ENCODE results near the gene ABCA4.
"Not testable (repeated sequence)": the region's sequence is repeated elsewhere in the genome, so short reads cannot be mapped to it uniquely, and the experiment has no call there.

The ABCA4 gene

DNA sequence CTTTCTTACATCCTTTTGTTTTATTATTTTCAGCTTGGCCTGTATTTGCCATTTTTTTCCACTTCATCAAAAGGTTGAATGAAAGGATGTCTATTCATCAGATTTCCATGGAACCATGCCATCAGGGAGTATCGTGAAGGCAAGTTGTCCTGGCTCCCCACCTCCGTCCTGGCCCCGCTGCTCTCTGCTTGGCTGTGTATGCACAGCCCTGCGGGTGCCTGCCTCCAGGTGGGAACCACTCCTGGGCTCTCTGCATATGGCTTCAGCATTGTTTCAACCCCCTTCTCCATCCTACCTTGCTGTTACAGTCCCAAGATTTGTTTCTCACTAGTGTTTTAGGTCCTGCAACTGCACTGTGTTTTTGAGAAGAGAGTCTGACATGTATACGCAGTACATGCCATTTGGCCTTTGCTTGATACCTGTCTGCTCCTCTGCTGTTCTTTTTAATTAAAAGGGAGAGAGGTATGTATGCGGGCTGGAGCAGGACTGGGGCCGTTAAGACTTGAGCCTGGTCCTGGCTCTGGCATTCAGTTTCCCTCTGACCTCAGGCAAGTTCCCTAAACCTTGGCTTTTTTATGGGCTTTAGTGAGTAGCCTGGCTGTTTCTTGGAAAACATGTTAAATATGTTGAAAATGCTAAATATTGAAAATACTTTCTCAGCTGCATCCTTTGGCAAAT lies 141.8 kb downstream of the ABCA4 start:
- DNase-seq (ENCODE audit: low read depth, low spot score), result no peak

DNA sequence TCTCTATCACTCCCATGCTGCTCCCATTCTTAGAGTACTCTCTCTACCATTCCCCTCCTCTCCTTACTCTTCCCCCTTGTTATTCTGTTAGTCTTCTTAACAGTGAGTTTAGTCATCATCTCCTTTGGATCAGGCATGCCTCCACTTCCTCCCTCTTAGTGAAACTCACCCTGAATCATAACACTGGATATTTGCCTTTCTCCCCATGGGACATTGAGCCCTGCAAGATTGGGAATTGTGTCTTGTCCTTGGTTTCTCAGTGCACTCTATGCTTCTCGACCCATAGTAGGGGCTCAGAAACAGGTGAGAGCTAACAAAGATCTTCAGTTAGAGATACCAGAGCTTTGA lies 143.4 kb downstream of the ABCA4 start:
- no peak for DNase-seq (ENCODE audit: low read depth, low spot score)

DNA sequence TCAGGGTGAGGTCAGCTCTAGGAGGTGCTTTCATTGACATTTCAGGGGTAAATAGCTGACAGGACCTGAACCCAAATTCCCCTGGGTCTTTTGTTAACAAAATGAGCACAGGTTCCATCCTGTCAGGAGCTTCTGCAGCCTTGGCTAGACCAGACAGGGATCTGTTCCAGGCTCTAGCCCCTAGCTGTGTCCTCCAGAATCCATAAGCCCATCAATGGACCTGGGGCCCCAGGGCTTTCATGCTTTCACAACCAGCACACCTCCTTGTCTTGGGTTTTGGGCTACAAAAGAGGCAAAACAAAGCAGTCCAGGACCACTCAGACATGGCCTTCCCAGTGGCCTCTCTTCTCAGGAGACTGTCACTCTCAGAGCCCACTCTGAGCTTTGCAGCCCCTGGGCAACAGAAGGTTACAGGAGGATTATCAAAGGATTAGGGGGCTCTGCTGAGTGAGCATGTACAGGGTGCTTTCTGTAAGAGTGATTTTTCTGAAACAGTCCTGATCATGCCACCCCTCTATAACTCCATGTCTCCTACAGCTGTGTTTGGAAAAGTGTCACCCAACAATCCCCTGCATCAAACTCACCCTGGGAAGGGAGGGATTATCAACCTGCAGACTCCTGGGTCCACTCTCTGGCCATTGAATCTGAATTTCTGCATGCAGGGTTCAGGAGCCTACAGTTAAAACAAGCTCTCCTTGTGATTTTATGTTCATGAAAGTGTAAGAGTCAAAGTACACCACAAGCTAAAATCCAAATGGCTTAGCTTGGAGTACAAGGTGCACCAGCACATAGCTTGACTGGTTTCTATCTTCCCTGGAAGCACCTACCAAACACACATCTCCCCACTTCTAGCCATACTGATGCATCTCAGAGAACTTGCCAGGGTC lies 144.0 kb downstream of the ABCA4 start:
- no peak for DNase-seq (ENCODE audit: low read depth, low spot score)

DNA sequence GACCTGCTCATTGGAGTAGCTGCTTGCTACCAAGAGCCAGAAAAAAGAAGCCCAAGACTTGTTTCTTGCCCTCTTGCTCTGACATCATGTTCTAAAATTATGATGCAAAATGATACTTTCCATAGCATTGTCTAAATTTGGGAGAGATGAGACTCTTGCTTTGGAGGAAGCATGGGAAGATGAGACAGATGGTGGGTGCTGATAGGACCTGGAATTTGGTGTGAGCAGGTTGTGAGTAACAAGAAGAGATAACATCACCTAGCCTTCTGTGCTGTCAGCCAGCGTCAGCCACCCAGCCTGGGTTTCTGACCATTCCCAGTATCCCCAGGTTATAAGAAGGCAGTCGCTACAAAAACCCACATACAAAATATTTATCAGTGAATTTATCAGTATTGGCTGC lies 144.7 kb downstream of the ABCA4 start:
- no peak for DNase-seq (ENCODE audit: low read depth, low spot score)

DNA sequence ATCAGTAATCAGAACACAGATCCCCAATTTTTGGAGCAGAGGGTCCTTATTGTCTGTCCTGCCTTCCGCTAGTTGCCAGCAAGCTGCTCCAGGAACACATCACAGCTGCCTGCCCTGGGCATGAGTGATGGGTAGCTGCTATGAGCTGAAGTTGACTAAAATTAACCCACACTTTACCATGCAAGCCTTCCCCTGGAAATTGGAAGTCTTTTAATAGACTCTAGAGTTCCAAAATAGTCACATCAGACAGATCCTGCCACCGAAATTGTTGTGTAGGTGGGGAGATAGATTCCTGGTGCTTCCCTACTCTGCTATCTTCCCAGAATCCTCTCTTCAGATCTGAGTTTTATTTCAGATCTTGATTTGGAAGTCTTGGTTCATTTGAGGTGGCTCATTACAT lies 148.6 kb downstream of the ABCA4 start:
- no peak for DNase-seq (ENCODE audit: low read depth, low spot score)

DNA sequence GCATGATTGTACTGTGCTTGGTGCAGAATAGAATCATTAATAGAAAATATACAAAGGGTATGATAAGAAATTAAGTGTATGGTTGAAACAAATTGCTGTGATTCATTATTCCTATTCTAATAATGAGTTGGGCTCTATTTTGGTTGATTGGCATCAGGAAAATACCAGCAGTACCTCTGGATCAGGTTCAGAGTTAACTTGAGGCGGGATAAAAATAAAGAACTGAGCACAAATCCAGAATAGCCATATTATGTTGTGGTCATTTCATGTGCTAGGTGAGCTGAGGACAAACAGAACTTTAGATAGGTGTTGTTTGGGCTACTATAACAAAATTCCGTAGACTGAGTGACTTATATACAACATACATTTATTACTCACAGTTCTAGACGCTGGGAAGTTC lies 151.1 kb downstream of the ABCA4 start:
- no peak for DNase-seq (ENCODE audit: low read depth, low spot score)

DNA sequence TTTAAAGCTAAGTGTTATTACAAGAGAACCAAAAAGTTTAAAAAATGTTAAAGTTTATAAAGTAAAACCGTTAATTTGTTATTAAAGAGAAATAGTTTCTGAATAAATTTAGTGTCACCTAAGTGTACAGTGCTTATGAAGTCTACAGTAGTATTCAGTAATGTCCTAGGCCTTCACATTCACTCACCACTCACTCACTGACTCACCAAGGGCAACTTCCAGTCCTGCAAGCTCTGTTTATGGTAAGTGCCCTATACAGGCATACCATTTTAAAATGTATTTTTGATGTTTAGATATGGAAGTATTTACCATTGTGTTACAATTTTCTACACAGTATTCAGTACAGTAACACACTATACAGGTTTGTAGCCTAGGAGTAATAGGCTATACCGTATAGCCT lies 151.6 kb downstream of the ABCA4 start:
- DNase-seq (ENCODE audit: low read depth, low spot score), result no peak

DNA sequence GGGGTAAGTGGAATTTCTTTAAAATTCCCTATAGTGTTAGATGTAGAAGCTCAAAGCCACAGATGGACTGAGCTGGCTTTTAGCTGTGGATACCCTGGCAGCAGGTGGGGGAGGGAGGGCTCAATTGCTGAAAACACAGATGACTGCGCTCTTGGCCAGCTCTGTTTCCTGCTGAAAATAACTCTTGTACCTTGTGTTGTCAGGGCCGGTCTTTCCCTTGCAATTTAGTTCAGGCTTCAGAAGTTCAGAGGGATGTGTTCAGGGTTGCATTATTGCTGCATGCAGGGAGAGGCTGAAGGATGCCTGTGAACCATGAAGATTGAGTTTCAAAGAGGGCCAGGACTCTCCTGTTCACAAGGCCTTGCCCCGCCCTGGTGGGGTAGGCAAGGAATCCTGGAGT lies 153.6 kb downstream of the ABCA4 start:
- DNase-seq (ENCODE audit: low read depth, low spot score), result no peak

DNA sequence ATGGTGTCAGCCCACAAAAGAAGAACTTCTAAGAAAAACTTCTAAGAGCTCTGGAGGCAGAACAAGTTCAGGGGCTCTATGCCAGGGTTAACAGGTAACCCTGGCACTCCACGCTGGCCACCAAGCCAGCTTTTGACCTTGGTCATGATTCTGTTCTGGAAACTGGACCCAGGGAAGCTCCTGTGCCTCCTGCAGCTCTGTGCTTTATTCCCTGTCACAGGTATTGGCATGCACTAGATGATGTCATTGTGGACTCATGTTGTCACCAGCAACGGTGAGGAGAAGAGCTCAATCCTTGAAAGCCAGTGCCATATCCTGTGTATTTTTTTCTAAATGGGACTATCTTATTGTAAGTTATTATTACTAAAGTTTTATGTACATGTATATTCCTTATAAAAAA lies 155.1 kb downstream of the ABCA4 start:
- no peak for DNase-seq (ENCODE audit: low read depth, low spot score)

DNA sequence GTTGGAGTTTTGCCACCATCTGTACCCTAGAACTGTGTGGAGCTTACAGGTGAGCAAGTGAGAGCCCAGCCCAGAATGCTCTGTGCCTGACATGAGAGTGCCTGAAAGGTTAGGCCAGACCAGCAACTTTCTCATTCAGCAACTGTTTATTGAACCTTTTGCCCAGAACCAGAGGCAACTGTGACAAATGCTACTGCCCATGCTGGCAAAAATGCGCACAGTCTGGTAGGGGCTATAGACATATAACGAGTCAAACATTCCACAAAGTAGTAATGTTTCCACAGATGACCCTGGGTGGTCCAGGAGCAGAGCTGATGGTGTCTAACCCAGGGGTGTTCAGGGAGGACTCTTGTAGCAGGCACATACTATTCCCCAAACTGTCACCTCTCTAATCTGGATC lies 155.7 kb downstream of the ABCA4 start:
- DNase-seq (ENCODE audit: low read depth, low spot score), result no peak

DNA sequence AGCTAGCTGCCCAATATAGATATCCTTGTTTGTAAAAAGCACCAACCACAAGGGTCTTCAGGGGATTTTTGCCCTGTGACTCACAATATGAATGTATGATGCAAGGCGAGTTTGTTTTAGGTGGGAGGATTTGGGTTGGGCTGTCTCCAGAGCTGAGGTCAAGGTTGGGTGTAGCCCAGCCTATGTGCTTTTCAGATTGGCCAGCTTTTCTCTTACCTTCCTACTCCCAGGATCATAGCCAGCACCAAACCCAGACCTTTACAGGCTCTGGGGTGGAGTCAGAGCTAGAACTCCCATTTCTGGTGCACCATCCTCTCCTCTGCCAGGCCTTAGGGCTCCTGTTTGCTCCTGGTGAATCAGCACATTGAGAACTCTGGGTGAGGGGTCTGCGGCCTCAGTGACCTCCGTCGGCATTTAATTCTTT lies 156.2 kb downstream of the ABCA4 start:
- no peak for DNase-seq (ENCODE audit: low read depth, low spot score)

DNA sequence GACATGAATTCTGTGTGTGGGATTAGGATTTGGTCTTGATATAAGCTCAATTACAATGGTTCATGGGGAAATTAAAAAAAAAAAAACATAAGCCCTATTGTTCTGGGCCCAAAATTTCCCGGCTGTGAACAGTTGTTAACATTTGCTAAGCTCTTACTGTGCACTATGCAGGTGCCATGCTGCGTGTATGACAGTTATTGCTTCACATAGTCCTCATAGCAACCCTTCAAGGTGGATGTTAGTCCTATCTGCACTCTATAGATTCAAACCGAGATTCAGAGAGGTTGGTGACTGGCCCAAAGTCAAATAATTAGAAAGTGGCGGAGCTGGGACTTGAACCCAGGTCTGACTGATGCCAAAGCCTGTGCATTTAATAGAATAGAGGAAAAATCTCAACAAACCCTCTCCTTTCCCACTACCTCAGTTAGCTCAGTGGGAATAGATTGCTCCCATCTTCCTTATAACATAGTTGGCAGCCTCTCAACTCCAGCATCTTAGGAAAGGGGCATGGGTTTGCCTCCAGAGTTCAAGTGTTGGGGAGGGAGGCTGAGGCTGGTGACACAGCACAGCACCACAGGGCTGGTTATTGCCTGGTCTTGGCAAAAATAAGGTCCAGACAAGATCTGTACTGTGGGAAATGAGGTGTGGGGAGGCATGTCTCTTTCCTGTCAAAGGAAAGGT lies 156.7 kb downstream of the ABCA4 start:
- no peak for DNase-seq (ENCODE audit: low read depth, low spot score)

DNA sequence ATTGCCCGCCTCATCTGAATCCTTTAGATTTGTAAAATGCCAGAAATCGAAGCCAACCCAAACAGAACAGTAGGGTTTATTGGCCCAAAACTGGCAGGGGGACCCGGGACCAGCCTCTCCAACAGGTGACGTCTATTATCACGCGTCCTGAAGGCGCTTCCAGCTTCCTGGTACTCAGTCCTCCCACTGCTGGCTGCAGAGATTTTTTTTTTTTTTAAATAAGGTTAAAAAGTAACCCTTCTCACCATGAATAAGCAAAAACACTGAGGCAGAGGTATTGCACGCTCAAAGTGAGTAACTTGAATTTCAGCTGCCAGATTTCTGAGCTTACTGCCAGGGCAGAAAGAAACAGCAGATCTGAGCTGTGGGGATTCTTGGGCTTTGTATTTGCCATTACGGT lies 157.4 kb downstream of the ABCA4 start:
- no peak for DNase-seq (ENCODE audit: low read depth, low spot score)

DNA sequence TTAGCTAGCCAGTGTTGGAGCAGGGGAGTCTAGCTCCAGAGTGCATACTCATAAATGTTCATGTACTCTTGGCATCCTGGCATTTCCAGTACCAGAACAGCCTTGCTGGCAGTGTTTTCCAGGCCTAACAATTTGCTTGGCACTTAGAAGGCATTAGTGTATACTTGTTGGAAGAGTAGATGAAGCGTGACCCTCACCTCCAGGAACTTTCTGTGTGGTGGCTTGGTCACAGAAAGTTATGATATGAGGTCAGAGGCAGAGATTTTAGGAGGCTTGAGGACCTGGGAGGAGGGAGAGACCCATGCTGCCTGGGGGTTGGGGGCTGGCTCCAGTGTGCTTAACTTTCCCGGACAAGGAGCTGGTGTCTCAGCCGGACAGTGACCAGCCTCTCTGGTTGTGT lies 159.0 kb downstream of the ABCA4 start:
- DNase-seq (ENCODE audit: low read depth, low spot score), result no peak

DNA sequence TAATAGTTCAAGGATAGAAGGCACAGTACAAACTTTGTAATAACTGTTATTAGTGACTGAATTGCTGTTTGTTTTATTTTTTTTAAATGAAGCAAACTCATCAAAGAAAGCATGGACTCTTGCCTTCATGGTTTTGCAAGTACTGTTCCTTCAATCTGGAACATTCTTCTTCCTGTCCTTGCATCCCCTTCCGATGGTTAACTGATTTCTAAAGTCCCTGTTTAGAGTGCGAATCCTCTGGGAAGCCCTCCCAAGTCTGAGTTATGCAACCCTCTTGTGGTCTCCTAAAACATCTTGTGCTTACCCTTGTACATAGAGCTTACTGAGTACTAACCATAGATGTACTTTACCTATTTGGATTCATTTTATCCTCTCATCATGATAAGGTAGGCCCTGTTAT lies 159.5 kb downstream of the ABCA4 start:
- no peak for DNase-seq (ENCODE audit: low read depth, low spot score)

DNA sequence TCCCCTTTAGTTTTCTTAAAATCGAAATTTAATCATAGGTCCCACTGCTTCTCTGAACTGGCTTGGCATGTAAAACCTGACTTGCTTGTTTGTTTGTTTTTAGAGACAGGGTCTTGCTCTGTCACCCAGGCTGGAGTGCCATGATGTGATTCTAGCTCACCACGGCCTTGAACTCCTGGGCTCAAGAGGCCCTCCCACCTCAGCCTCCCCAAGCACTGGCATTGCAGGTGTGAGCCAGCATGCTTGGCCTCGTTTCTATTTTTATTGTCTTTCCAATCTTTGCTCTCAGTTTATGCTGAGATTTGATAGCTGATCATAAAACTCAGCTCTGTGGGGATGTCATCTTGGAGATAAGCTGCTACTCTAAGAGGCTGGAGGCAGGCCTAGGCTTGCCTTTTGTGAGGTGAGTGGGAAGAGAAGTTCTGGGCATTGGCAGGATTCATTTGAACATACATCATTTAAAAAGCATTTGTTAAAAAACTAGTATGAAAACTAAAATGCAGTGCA lies 160.3 kb downstream of the ABCA4 start:
- no peak for DNase-seq (ENCODE audit: low read depth, low spot score)

DNA sequence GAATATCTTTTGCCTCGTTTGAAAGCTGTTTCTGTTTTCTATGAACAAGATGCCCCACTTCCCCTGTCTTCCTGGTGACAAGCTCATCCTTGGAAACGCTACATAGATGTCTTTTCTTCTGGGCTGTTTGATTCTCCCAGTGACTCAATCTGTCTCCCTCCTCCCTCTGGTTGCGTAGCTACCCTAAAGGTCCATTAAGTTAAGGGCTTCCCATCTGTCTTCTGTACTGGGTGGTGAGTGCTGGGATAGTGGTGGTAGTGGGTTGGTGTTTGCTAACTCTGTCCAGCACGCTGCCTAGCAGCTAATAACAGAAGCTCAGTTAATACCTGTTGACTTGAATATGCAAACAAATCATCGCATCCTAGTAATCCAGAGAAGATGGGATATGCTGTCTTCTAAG lies 161.5 kb downstream of the ABCA4 start:
- no peak for DNase-seq (ENCODE audit: low read depth, low spot score)

DNA sequence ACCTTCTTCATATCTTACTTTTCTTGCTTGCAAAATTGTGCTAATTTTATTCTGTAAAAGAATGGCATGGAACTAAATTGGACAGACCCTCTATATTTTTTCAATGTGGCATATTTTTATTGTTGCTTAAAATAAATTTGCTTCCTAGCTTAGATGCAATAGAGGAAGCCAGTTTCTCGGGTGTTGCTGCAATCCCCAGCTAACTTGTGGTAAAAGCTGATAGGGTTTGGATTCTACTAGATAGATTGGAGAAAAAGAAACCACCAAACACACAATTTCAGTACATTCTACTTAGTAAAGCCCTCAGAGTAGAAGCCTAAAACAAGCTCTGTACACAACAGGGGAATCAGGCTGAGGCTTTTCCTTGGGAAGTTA lies 162.2 kb downstream of the ABCA4 start:
- no peak for DNase-seq (ENCODE audit: low read depth, low spot score)

DNA sequence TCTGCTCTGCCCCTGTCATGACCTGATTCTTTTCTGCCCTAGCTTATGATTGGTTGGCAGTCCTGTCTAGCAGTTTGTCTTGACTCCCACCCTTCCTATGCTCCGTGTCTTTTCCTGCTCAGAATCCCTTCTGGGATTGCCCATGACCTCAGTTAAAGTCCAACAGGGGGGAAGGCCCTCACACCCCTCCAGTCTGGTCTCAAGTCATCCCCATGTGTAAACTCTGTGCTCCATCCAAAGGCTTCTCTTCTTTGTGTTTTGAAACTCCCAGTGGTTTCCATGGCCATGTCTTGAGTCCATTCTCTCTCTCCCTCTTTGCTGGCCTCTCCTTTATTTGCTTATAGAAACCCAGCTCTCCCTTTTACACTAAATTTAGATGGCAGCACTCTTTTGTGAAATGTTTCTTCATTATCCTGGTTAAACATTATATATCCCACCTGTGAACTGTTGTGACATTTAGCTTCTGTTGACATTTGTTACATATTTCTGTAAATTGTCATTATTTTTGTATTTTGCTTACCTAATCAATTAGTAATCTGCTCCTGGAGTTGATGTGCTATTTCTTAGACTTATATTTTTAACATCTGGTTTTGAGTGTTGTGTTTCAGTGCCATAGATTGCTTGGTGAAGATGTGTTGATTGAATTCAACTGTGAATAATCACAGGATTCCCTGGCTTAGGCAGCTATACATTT lies 162.8 kb downstream of the ABCA4 start:
- no peak for DNase-seq (ENCODE audit: low read depth, low spot score)

DNA sequence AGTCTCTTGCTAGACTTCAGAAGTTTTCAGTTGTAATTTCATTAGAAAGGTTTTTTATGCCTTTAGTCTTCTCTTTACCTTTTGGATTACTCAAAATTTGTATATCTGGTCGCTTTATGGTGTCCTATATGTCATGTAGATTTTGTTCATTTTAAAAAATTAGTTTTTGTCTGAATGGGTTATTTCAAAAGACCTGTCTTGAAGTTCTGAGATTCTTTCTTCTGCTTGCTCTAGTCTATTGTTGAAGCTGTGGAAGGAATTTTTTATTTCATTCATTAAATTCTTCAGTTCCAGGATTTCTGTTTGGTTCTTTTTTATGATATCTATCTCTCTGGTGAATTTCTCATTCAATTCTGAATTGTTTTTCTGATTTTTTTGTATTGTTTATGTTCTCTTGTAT lies 165.2 kb downstream of the ABCA4 start:
- no peak for DNase-seq (ENCODE audit: low read depth, low spot score)

DNA sequence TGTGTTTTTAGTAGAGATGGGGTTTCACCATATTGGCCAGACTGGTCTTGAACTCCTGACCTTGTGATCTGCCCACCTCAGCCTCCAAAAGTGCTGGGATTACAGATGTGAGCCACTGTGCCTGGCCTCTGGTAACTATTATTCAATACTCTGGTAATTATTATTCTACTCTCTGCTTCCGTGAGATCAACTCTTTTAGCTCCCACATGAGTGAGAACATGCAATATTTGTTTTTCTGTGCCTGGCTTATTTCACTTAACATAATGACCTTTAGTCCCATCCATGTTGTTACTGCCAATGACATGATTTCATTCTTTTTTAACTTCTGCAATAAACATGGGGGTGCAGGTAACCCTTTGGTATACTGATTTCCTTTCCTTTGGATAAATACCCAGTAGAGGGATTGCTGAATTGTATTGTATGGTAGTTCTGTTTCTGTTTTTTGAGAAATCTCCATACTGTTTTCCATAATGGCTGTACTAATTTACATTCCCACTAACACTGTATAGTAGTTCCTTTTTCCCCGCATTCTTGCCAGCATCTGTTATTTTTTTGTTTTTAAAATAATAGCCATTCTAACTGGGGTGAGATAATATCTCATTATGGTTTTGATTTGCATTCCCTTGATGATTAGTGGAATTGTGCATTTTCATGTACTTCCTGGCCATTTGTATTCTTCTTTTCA lies 173.8 kb downstream of the ABCA4 start:
- not testable (repeated sequence) for DNase-seq (ENCODE audit: low read depth, low spot score)

All from activated naive CD8-positive, alpha-beta T cell treated with anti-CD3 and anti-CD28 coated beads, Interleukin-2, amount 50 U/mL, for 16 hours (primary cell).